Mucosa of stomach (tissue), 1 donor: ENCODE measurements around the gene ITPR1.

Experiments
- H3K27me3 ChIP-seq: one replicate; pipeline ENCODE4 v1.7.0; 2013; ENCODE audit warnings: mild to moderate bottlenecking, low read length; ENCODE audit not compliant: control insufficient read depth, insufficient read depth
- H3K36me3 ChIP-seq: one replicate; pipeline ENCODE4 v1.7.0; 2013; ENCODE audit warnings: low read length; ENCODE audit not compliant: control insufficient read depth, insufficient read depth
- H3K4me1 ChIP-seq: one replicate; pipeline ENCODE4 v1.7.0; 2013; ENCODE audit warnings: mild to moderate bottlenecking, low read length; ENCODE audit not compliant: control insufficient read depth, insufficient read depth
- H3K4me3 ChIP-seq: one replicate; pipeline ENCODE4 v1.7.0; 2013; ENCODE audit warnings: low read length
- H3K9ac ChIP-seq: one replicate; pipeline ENCODE4 v1.7.0; 2013; ENCODE audit warnings: mild to moderate bottlenecking, low read length, moderate library complexity
- H3K9me3 ChIP-seq: one replicate; pipeline ENCODE4 v1.7.0; 2013; ENCODE audit warnings: mild to moderate bottlenecking, low read length, moderate library complexity; ENCODE audit not compliant: control insufficient read depth
- donor health status: Pancreatic carcinoma.

Gene ITPR1

DNA sequence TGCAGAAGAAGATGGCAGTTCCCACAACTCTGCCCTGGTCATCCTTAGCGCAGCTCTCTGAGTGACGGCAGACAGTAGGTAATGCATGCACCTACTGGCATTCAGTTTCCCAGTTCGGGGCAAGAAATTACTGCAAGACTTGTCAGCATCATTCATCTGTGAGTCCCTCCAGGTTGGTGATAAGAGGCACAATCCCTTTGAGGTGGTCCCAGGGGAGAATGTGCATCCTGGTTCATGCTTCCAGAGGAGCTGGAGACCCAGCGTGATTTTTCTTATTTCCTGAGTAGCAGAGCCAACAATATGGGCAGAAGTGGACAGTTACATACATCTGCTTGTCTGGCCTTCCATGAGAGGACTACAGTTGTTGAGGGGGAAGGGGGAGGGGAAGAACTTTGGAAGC is 250.2 kb downstream of the ITPR1 start:
- no peak overlapping the region for H3K9ac ChIP-seq
- H3K27me3 ChIP-seq: no peaks in the 10 kb centered on the region
- no peaks in the 10 kb centered on the region for H3K9me3 ChIP-seq
- peaks cover 37% of the 10 kb centered on the region for H3K4me1 ChIP-seq
- H3K4me3 ChIP-seq: no peak overlapping the region
- H3K36me3 ChIP-seq: no peaks in the 10 kb centered on the region

- H3K36me3 ChIP-seq: no peaks in the 10 kb centered on the region
- H3K4me1 ChIP-seq: peaks cover 44% of the 10 kb centered on the region
- H3K27me3 ChIP-seq: no peaks in the 10 kb centered on the region
- H3K9me3 ChIP-seq: no peaks in the 10 kb centered on the region
- H3K4me3 ChIP-seq: no peak overlapping the region
- no peak overlapping the region for H3K9ac ChIP-seq
Observed at GRCh38 chr3:4744405-4745234, 251.5 kb downstream of the ITPR1 start.

GRCh38 chr3:4745235-4745610 is 252.1 kb downstream of the ITPR1 start:
- no peak overlapping the region for H3K4me3 ChIP-seq

DNA sequence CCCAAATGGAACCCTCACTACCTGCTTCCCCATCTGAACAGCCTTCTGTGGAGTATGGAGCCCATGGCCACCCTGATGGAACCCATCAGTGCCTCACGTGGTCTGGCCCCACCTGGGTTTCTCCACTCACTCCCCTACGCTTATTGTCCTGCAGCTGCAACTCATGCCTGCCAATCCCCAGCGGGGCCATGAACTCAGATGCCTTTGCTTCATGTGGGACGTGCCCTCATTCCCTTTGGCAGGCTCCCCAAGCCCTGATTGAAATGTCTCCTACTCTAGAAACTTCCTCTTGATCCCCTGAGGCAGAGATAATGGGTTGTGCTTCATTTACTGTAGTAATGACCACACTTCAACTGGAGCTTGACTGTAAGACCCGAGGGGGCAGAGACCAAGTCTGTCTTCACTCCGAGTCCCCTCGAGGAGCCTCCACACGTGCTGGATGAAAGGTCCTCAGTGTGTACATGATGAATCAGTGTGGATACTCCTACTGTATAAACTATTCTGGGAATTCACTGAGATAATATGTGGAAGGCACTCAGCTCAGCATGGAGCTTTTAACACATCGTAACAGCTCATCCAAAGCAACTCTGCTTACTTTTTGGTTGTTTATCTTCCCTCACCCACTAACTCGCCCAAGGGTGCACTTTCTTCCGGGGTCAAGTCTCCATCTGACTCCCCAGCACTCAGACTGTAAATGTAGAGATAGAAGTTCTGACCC is 253.3 kb downstream of the ITPR1 start:
- H3K9ac ChIP-seq: no peak overlapping the region
- no peak overlapping the region for H3K4me3 ChIP-seq
- H3K9me3 ChIP-seq: no peaks in the 10 kb centered on the region
- H3K36me3 ChIP-seq: no peaks in the 10 kb centered on the region
- no peaks in the 10 kb centered on the region for H3K27me3 ChIP-seq
- peaks cover 46% of the 10 kb centered on the region for H3K4me1 ChIP-seq

More at GRCh38 chr3:4745235-4745610, 252.1 kb downstream of the ITPR1 start:
- no peaks in the 10 kb centered on the region for H3K36me3 ChIP-seq
- H3K9me3 ChIP-seq: no peaks in the 10 kb centered on the region
- no peak overlapping the region for H3K9ac ChIP-seq
- H3K4me1 ChIP-seq: peaks cover 46% of the 10 kb centered on the region
- H3K27me3 ChIP-seq: no peaks in the 10 kb centered on the region

DNA sequence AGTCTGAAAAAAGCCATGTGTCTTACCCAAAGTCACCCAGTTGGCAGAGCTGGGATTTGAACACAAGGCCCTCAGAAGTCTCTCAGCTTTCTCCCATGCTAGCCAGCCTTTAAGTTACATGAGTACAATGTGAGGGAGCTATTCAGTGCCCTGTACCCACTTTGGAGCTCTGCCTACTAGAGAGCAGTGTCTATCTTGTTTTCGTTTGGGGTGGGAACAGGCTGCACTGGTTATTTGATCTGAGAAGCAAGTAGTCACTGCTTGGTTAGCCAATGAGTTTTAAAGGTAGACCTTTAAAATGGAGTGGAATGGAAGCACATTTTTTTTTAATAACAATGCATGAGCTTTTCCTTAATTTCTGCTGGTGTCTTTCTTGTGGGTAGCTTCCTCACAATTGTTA is 255.0 kb downstream of the ITPR1 start:
- Histone ChIP-seq H3K4me3 (no peak overlapping the region), H3K36me3 (no peaks in the 10 kb centered on the region), H3K9me3 (no peaks in the 10 kb centered on the region), H3K4me1 (peaks cover 35% of the 10 kb centered on the region), H3K9ac (no peak overlapping the region), H3K27me3 (no peaks in the 10 kb centered on the region)

- no peaks in the 10 kb centered on the region for H3K36me3 ChIP-seq
- peaks cover 35% of the 10 kb centered on the region for H3K4me1 ChIP-seq
- no peak overlapping the region for H3K9ac ChIP-seq
- no peaks in the 10 kb centered on the region for H3K9me3 ChIP-seq
- H3K4me3 ChIP-seq: no peak overlapping the region
- no peaks in the 10 kb centered on the region for H3K27me3 ChIP-seq
Observed at GRCh38 chr3:4748701-4749378, 255.7 kb downstream of the ITPR1 start.

DNA sequence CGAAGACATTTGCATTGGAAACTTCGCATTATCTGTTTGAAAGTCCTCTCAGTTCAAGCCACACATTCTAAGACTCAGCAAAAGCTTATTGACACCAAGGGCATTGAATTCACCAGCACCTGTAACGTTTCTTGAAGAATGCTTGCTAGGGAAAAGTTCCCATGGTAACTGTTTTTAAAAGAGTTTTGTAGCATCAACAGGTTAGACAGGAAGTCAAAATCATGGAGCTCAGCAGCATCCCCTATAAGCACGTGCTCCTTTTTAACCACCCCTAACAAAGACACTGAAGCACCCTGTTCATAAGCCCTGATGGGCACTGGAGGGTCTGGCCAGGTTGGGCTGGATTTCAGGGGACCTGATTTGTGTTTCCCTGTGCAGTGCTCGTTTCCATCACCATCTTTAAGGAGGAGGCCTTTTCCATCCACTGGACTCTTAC is 256.4 kb downstream of the ITPR1 start:
- no peaks in the 10 kb centered on the region for H3K36me3 ChIP-seq
- H3K27me3 ChIP-seq: no peaks in the 10 kb centered on the region
- no peaks in the 10 kb centered on the region for H3K9me3 ChIP-seq
- peaks cover 31% of the 10 kb centered on the region for H3K4me1 ChIP-seq
- no peak overlapping the region for H3K9ac ChIP-seq
- H3K4me3 ChIP-seq: no peak overlapping the region

GRCh38 chr3:4750306-4750968 is 257.3 kb downstream of the ITPR1 start:
- Histone ChIP-seq H3K9ac (peak overlapping the region; percentile 22), H3K9me3 (no peaks in the 10 kb centered on the region), H3K4me1 (peaks cover 30% of the 10 kb centered on the region), H3K4me3 (no peak overlapping the region), H3K27me3 (no peaks in the 10 kb centered on the region), H3K36me3 (no peaks in the 10 kb centered on the region)

- no peaks in the 10 kb centered on the region for H3K9me3 ChIP-seq
- peak overlapping the region; percentile 22 for H3K9ac ChIP-seq
- no peaks in the 10 kb centered on the region for H3K36me3 ChIP-seq
- peaks cover 30% of the 10 kb centered on the region for H3K4me1 ChIP-seq
- no peak overlapping the region for H3K4me3 ChIP-seq
- H3K27me3 ChIP-seq: no peaks in the 10 kb centered on the region
Observed at GRCh38 chr3:4751029-4751501, 257.9 kb downstream of the ITPR1 start.

GRCh38 chr3:4751502-4752101 is 258.5 kb downstream of the ITPR1 start:
- H3K27me3 ChIP-seq: no peaks in the 10 kb centered on the region
- H3K9me3 ChIP-seq: no peaks in the 10 kb centered on the region
- peaks cover 30% of the 10 kb centered on the region for H3K4me1 ChIP-seq
- H3K36me3 ChIP-seq: no peaks in the 10 kb centered on the region
- H3K4me3 ChIP-seq: no peak overlapping the region
- H3K9ac ChIP-seq: no peak overlapping the region

DNA sequence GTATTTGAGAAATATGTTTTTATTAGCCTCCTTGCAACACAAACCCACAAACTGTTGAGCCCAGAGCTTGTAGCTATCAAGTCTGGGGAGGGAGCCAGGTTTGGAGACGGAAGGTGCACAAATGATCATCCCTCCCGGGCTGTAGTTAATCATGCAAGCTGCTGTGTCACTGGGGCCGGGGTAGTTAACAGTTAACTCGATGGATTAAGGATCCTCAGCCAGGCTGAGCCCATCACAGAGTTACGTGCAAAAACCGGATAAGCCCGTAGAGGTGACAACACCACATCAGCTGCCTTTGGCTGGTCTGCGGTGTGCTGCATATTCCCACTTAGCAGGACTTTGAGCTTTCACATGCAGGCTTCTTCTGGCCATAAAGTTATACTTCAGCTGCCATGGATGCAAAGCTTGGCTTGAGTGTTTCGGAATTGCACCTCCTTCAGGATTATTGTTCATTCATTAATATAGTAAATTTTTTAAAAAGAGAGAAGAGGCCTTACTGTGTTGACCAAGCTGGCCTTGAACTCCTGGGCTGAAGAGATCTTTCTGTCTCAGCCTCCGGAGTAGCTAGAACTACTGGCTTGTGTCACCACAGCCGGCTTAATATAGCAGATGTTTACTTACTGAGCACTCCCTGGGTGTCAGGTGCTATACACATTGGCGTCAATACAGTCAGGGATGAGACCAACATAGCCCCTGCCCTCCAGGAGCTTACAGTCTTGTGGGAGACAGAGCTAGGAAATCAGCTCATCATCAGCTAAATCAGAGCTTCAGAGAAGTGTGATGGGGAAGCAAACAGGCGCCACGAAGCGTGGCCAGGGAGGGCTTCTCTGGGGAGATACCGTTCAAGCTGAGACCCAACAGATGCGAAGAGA is 259.3 kb downstream of the ITPR1 start:
- Histone ChIP-seq H3K4me3 (no peak overlapping the region), H3K9me3 (no peaks in the 10 kb centered on the region), H3K27me3 (no peaks in the 10 kb centered on the region), H3K4me1 (peaks cover 38% of the 10 kb centered on the region), H3K9ac (no peak overlapping the region), H3K36me3 (no peaks in the 10 kb centered on the region)
